HG02973 (cell line): ENCODE measurements around the gene ATP13A5.

Experiments
- ATAC-seq: cut with Tn5 transposase; IDR thresholded peaks from one replicate; pipeline ENCODE4 v1.9.1; 2021; ENCODE audit warnings: moderate library complexity; ENCODE audit not compliant: unreplicated experiment

The ATP13A5 gene

GRCh38 chr3:193346259-193346658, 32.3 kb downstream of the ATP13A5 start:
- ATAC-seq: no peak

GRCh38 chr3:193345431-193345830, 33.1 kb downstream of the ATP13A5 start:
- ATAC-seq: no peak

DNA sequence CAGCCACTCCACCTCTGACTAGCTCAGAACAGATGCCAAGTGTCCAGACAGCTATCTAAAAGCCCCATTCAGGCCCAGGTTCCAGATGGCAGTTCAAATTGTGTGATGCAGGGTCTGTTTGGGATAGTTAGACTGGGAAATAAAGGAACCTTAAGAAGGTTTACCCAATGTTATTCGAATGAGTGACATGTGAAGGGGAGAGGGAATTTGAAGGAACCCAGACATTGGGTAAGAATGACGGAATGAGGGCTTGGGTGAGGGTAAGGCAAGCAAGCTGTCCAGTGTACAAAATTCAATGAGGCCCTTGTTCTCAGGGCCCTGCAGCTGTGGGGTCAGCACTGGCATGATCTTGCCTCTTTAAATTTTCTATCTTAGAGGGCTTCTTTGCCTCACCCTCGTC, 34.1 kb downstream of the ATP13A5 start:
- no peak for ATAC-seq

GRCh38 chr3:193343726-193344222, 34.8 kb downstream of the ATP13A5 start:
- no peak for ATAC-seq

DNA sequence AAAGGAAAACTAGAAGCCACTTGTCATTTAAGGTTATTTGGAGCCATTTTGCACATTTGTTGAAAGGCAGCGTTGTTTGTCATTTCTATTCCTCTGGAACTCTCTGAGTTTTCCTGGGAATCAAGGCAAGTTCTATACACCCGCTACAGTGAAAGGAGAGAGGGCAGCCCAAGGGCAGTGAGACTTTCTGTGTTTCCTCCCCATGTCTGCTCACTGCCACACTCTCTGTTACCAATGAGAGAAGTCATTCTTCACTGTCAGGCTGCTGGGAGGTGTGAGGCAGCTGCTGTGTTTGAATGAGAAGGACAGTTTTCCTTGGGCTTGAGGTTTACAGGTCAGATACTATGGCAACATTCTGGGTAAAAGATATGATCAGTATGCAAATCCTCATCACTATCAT, 36.0 kb downstream of the ATP13A5 start:
- no peak for ATAC-seq

GRCh38 chr3:193335031-193335430, 43.5 kb downstream of the ATP13A5 start:
- ATAC-seq: no peak

DNA sequence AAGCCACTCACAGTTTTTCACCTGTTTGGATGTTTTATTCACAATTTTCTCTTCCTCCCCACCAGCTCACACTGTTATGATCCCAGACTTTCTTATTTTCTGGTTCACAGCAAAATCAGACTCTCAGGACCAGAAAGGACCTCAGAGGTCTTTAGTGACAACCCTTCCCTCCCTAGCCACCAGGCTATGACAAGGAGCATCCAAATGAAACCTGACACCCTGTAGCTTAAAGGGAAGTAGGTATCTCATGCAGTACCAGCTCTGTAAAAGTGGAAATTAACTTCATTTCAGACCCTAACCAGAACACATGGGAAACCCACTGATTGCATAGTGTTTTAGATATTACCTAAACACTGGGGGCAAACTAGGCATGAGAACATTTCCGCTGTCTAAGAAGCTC, 45.3 kb downstream of the ATP13A5 start:
- no peak for ATAC-seq

GRCh38 chr3:193330555-193331204, 47.9 kb downstream of the ATP13A5 start:
- ATAC-seq: no peak

DNA sequence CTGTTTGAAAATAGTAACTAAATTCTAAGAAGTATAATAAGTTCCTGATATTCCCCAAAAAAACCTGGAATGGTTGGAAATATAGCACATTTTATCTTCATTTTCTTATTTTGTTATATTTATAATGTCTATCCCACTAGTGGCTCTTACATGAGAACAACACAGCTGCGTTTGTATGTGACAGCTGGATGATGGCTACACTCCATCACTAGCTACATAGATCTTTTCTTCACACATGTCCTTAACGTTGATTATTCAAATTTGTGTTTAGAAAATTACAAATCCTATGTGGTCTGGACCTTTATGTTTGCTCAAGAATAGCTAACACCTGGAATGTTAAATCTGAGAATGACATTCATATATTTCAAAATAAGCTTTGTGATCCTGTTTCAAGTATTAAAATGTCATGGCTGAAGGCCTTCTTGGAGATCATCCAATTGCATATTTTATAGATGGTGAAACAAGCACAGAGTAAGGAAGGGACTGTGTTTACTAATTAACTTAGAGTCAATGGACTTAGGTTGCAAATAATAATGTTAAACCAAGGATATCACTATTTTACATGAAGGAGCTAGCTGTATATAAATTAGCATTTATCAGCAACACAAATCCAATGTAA, 60.8 kb downstream of the ATP13A5 start:
- no peak for ATAC-seq

GRCh38 chr3:193314161-193314560, 64.4 kb downstream of the ATP13A5 start:
- no peak for ATAC-seq

DNA sequence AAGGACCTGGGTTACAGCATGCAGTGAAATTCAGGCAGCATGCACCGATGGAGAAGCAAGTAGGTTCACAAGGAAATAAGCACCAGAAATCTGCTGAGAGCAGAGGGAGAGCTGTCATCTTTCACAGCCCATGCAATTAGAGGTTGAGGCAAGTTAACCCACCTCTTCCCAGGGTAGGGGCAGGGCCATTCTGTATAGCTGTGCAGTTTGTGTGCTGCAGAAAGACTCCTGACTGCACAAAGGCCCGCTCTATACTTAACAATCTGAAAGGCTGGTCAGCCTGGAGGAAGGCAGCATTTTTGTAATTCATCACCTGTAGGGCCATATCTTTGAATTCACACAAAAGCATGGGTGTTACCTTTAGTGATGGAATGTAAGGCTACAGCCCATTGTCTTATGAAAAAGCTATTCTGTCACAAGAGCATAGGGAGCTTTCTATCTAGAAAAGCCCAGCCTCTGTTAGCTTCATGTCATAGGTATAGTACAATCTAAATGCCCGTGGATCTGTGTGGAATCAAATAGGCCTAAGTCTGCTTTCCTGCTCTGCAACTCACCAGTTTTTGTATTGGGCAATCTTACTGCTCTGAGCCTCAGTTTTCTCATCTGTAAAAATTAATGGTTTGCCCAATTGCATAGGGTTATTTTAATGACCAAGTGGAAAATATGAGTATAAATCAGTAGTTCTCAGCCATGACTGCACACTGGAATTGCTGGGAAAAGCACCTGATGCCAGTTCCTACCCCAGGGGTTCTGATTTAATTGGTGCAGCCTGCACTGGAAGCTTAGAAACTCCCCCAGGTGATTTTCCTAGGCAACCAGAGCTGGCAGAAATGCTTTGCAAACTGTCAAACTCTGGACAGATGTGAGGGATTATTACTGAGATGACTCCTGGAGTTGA, 65.2 kb downstream of the ATP13A5 start:
- no peak for ATAC-seq

DNA sequence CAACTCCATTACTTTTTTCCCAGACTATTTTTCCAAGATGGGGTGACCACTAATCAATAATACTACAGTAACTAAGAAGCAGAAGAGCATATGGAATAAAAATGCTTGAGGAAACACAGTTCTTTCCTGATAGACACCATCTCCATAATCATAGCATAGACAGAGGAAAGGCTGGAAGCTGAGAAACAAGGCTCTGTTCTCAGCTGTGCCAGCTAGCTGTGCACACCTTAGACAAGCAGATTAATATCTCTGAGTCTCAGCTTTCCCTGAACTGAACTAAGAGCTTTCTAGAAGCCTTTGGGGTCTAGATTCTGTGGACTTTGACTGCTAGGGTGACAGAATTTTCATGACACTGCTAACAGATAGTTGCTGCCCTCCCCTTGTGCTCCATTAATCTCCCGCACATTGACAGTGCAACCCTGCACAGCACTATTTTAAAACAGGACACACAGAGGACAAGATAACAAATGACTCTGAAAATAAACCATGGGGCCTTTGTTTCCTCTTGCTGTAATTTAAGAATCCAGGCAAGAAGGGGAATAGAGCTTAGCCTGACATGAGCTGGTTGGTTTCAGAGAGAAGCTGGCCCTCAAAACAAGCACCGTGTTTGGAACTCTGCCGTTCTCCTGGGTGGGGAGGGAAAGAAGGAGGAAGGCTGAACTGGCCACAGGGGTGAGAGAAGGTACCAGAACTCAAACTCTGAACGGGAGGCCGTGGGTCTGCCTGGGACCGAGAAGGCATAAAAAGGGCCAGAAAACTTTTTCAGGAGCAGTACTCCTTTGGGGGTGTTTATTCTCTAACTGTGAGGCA, 67.4 kb downstream of the ATP13A5 start:
- no peak for ATAC-seq

GRCh38 chr3:193305356-193305755, 73.2 kb downstream of the ATP13A5 start:
- no peak for ATAC-seq

- ATAC-seq: no peak
These were observed 77.1 kb downstream of the ATP13A5 start for GRCh38 chr3:193301433-193301832.

DNA sequence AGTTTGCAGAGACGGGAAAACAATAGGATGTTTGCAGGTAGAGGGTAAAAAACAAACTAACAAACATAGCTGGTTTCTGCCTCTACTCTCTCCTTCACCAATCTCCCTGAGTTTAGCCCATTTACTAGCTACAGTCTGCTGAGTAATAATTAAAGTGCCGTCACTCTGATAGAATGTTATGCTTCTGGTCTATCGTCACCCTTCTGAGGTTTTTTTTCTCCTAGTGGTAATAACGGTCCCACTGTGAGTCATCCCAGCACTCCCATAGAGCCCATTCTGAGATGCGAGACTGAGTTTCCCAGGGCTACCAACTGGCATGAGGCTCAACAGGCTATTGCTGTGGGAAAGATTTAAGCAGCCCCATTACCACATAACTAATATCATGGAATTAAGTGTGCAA, 81.1 kb downstream of the ATP13A5 start:
- no peak for ATAC-seq

DNA sequence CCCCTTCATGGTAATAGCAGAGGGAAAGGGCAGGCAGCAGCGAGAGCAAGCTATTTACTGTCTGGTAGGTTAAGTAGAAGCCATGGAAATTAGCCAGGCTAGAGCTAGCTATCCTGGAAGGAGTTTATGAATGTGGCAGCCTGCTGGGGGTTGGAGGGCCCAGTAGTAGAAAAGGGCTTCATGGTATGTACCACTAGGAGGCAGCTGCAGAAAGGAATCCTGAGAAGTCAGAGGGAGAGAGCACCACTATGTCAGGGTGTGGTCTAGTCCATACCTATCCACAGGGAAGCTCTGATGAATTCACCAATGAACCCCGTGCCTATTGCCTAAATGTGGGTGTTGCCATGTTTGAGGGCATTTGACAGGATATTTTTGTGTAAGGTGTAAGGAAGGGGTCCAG, 82.6 kb downstream of the ATP13A5 start:
- ATAC-seq: no peak

DNA sequence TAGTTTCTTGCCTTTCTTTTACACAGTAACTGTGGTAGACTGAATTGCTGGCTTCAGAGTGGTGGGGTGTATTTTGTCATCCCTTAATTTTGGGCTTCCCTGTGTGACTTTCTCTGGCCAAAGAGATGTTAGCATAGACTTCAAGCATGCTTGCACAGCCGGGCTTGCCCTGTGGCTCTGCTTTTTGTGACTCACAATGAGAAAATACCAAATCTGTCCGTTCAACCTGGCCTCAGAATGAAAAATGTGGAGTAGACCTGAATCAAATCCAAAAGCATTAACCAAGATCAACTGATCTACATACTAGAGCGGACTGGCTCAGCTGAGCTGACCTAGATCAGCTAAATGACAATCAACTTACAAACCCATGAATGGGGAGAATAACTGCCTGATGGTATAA, 86.2 kb downstream of the ATP13A5 start:
- ATAC-seq: no peak

GRCh38 chr3:193271101-193271840, 107.3 kb downstream of the ATP13A5 start:
- ATAC-seq: no peak

DNA sequence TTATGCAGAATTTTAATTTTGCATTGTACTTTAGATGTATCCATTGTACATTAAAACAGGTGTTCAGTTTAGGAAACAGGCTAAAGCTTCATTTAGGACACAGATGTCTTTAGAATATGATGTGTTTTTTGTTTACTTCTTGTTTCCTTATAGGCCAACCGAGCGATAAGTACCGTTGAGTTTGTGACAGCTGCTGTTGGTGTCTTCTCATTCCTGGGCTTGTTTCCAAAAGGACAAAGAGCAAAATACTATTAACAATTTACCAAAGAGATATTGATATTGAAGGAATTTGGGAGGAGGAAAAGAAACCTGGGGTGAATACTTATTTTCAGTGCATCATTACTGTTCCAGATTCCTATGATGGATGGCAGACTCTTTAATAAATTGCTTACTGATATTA, 108.1 kb downstream of the ATP13A5 start:
- ATAC-seq: no peak

DNA sequence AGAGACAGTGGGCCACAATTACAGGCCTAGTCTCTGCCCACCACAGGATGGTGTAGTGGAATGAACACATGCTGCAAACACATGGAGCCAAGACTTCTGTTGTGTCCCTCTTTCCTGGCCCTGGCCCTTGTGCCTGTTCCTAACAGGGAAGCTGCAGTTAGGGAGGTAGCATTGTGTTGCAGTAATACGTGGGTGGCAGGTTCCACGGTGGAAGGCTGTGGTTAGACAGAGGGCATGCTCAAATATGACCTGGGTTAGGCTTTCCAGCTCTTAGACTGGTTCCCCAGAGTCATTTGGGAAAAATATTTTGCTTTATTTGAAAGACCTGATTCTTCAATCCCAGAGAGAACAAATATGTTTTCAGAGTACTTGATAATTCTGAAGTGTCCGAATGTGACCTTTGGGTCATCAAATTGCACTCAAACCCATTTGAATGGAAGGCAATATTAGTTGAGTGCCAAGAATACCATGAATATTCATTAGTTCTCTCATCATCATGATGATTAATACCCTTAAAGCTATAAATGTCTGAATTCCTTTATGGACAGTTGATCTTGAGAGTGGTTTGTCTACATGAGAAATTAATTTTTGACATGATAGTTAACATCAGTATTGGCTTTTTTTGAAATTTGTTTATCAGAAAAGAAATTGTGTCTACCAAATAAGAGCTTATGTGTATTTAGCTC, 109.1 kb downstream of the ATP13A5 start:
- ATAC-seq: no peak
